GM21723 (cell line): ENCODE data around the gene COG2.
"Not testable (repeated sequence)": the region's sequence is repeated elsewhere in the genome, so short reads cannot be mapped to it uniquely, and the experiment has no call there.

Experiments used
- ATAC-seq: cut with Tn5 transposase; IDR thresholded peaks from one replicate; pipeline ENCODE4 v1.9.1; 2021; ENCODE audit warnings: mild to moderate bottlenecking, moderate library complexity; ENCODE audit not compliant: unreplicated experiment

COG2 gene

GRCh38 chr1:230642263-230642959 is at the start of gene COG2:
Gene COG2 (plus strand): TSS chr1:230642481. CDS start chr1:230642607, 126 bp downstream.
- peak; percentile 98 for ATAC-seq

DNA sequence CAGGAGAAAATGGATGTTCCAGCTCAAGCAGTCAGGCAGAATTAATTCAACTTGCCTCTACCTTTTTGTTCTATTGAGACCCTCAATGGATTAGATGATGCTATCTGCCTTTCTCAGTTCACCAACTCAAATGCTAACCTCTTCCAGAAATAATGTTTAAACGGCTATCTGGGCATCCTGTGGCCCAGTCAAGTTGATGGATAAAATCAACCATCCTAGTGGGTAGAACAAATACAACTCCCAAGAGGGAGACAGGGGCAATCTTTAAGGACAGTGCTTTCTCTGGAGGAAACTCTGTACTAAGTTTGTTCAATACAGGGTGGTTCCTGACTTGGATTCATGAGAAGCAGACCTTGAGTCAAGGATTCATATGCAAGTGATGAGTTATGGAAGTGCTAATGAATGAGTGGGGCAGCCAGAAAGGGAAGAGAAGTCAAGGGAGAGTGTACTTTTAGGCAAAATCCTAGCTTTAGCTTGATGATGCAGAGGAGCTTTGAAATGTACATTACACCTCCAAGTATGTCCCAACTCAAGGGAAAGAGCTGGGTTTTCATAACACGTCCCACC is 49.4 kb upstream of the COG2 start:
- ATAC-seq: no peak

- no peak for ATAC-seq
These were observed 48.0 kb upstream of the COG2 start for GRCh38 chr1:230594214-230594773.

DNA sequence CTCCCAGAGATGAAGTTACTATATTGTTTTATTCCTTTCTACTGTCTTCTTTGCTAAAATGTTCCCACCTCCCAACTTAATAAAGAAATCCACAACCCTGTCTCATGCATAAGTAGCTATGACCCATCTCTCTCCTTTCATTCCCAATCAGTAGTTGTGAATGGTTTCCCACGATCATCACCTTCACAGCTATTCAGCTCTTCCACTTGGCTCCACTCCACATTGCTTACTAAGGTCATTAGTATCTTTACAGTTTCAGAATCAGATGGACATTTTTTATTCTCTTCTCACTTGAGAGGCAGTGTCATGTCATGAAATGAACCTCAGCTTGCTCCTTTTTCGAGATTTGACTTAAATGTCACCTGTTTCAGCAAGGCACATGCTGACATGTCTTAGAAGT is 47.1 kb upstream of the COG2 start:
- ATAC-seq: no peak

GRCh38 chr1:230596306-230596705 is 46.0 kb upstream of the COG2 start:
- no peak for ATAC-seq

DNA sequence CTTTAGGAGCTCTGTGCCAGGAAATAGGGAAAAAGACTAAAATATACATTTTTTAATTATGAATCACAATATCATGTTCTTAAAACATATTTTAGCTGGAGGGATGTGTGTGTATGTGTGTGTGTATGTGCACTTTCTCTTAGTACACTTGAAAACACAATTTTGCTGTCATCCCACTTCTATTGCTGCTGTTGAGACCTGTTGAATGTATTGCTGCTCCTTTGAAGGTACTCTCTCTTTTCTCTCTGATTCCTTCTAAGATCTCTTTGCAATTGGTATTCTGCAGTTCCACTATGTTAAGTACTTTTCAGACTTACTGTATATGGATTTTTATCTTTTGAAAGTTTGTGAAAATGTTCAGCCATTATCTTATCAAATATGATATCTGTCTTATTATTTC is 43.5 kb upstream of the COG2 start:
- no peak for ATAC-seq

GRCh38 chr1:230599926-230600656 is 42.2 kb upstream of the COG2 start:
- ATAC-seq: no peak

DNA sequence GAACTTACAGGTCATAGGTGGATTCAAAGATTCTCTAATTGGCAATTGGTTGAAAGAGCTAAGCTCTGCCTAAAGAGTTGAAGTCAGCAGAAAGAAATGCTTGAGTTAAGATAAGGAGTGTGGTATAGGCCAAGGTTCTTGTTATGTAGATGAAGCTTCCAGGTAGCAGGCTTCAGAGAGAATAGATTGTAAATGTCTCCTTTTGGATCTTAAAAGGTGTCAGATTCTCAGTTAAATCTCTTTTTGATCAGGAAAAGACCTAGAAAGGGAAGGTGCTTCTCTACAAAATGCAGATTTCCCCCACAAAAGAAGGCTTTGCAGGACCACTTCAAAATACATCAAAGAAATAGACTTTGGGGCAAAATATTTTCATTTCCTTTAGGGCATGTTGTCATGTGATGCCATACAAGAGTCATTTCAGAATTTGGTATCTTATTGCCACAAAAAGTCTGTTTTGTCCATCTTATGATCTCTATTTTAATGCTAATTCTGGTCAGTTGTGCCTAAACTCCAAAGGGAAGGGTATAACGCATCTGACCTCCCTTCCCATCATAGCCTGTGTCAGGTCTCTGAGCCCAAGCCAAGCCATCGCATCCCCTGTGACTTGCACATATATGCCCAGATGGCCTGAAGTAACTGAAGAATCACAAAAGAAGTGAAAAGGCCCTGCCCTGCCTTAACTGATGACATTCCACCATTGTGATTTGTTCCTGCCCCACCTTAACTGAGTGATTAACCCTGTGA is 41.5 kb upstream of the COG2 start:
- not testable (repeated sequence) for ATAC-seq

DNA sequence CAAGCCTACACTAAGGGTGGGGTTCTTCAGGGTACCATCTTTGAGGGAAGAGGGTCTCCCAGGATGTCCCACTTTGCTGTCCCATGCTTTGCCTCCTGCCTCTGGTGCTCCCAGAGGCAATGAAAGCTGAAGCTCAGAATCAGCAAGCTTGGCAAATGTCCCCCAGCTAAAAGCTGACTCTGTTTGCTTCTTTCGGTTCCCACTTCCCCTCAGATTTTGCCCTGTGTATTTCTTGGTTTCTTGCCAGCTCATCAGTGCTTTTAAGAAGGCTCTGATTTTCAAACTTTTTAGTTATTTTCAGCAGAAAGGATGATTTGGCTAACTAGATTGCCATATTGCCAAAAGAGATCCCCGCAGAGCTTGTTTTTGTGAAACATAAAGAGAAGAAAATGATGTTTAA is 33.1 kb upstream of the COG2 start:
- no peak for ATAC-seq

- ATAC-seq: no peak
These were observed 31.7 kb upstream of the COG2 start for GRCh38 chr1:230610589-230610988.

DNA sequence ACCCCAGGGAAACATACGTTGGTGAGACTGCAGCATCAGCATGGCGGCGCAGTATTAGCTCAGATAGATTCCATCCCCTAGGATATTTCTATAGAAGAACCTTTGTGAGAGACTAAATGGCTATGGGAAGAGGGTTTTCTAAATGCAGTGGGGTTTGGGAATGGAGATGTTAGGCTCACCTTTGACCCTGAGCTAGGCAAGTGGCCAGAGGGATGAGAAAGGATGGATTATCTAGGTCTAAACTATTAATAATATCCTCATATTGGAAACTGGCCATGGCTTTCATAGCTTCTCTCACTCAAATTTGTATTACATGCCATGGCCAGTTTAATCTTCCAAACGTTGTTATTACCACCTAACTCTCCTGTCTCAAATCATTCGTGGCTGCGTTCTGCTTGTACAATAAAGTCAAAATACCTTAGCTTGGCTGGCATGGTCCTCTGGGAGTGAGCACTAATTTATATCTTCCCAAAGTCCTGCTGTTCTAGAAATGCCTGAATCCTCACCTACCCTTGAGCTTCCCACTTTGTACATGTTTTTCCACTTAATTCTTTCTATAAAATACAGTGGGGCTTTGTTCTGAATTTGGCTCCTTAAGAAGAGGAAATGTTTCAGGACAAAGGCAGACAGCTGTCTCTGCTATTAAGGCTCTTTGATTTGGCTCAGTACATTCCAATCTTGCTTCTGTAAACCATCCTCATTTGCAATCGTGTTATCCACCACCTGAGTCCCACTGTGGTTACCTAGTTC is 31.0 kb upstream of the COG2 start:
- no peak for ATAC-seq

DNA sequence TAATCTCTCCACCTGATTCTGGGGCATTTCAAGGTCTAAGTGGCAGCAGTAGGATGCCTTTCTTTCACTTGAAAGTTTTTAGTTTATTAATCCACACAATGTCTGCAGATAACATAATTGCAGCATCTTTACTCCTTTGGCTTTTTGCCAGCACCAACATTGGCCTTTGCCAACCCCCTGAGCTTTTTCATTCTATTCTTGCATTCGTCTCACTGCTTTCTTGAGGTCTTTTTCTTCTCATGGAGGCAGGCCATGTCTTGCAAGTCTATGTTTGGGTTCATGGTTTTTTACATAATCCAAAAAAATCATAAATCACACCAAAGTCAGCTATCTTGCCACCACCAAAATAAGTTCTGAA is 30.4 kb upstream of the COG2 start:
- no peak for ATAC-seq

- ATAC-seq: no peak
These were observed 29.6 kb upstream of the COG2 start for GRCh38 chr1:230612651-230613050.

DNA sequence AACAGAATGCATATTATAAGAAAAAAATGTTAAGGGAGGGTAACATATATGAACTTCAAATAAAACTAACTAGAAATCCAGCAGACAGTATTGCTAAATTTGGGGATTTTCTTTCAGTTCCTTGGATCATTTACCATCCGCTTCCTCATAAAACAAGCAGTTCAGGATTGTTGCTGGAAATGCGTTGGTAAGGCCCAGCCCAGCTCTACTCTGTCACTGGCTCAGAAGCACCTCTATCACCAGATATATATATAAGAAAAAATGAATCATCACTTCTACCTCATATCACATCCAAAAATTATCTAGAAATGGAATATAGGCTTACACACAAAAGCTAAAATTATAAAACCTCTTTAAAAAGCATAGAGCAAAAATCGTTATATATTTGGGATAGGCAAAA is 28.2 kb upstream of the COG2 start:
- no peak for ATAC-seq

DNA sequence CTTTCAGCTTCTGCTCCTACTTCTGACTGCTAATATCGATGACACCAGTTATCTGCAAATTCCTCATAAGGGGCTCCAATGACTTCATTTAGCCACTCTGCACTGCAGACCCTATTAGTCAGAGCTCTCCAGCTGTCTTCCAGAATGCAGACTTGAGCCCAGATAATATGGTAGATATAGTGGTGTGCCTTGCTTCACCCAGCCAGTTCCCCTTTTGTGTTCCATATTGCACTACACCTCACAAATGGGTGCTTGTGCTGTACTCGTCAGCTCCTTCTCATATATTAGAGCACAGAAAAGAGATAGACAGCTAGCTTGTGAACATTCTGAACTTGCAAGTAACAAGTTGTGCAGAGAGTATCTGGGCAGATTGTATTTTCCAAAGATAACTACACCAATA is 23.7 kb upstream of the COG2 start:
- ATAC-seq: no peak

DNA sequence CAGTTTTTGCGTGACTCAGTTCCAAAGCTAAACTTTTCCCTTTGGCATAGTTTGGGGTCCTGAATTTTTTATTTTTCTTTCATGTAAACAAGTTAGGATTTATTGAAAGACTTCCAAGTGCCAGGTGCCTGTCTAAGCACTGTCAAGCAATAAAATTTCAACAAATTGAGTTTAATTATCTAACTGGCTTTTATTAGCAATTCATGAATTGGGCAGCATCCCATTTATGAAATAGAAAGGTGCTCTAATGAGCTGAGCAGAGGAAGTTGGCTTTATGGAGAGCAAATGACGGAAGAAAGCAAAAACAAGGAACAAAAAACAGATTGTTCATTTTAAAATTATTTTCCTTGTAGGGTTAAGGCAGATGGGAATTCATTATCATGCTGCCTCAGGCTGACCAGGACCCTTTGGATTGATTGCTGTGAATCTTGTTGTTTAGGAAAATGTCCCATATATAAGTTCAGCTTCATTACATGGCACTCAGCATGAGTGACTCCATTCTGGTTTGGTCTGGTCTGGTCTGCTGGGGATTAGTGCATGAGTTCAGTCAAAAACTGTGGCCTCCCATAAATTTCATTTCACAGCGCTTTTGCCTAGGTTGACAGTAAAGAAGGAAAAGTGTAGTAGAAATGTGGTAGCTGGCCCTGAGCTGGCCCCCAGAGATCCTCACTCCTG is 21.5 kb upstream of the COG2 start:
- ATAC-seq: no peak

GRCh38 chr1:230621324-230622030 is 20.8 kb upstream of the COG2 start:
- ATAC-seq: no peak

GRCh38 chr1:230622151-230622550 is 20.1 kb upstream of the COG2 start:
- ATAC-seq: no peak

DNA sequence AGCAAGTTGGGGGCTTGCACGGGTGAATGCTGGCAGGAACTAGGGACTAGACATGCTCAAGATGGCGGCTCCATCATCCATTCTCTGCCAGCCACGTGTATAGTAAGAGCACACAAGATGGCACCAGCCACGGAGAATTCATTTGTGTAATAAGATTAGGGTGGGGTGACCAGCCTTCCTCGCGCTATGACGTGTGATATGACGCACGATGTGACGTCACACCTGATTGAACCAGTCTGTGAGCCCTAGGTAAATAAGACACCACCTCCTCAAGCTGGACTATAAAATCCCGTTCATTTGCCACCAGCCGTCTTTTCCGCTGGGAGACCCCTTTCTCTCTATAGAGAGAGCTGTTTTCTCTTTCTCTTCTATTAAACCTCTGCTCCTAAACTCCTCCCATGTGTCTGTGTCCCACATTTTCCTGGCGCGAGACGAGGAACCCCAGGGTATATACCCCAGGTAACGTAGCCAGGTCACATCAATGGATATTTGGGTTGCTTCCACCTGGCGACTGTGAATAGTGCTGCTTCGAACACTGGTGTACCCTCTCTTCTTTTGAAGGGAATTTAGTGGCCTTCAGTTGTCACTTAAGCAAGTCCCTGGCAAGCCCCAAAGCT is 18.1 kb upstream of the COG2 start:
- ATAC-seq: no peak
